ENCODE data around the gene TPM2. TPM values are rescaled to one million over a fixed set of nuclear protein-coding genes. Genes with fewer than 3 reads are reported as not detected.

TPM2 gene
- polyA plus RNA-seq, 1 experiment = 1,727 TPM

DNA sequence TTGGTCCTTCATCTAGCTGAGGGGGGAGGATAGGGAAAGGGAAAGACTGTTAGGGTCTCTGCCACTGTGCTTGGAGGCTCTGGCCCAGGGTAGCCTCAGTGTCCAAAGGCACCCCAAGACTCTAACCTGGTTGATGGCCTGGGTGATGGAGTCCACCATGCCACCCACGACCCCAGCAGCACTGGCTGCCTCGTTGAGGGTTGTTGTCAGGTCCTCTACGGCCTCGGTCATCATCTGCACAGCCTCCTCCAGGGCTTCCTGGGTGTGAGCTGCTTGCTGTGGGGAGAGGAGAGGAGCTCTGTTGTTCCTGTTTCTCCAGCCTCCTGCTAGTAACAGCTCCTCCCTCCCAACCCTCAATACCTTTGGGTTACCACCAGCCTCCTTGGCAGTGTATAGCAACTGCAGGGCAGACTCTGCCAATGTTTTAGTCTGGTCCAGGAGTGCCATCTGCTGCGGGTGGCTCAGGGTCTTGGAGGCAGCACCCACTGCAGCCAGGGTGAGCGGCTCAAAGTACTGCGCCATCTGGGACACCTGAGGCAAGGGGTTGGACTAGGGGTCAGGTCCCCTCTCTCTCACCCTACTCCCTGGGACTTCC lies 16.2 kb upstream of the TPM2 start:
- DNase-seq (ENCODE audit: low read depth) = no peak
- H3K27me3 ChIP-seq (ENCODE audit: control insufficient read depth, insufficient read depth, low read length) = no peaks in the 10 kb centered on the region
- TF ChIP-seq, protein P1, sequence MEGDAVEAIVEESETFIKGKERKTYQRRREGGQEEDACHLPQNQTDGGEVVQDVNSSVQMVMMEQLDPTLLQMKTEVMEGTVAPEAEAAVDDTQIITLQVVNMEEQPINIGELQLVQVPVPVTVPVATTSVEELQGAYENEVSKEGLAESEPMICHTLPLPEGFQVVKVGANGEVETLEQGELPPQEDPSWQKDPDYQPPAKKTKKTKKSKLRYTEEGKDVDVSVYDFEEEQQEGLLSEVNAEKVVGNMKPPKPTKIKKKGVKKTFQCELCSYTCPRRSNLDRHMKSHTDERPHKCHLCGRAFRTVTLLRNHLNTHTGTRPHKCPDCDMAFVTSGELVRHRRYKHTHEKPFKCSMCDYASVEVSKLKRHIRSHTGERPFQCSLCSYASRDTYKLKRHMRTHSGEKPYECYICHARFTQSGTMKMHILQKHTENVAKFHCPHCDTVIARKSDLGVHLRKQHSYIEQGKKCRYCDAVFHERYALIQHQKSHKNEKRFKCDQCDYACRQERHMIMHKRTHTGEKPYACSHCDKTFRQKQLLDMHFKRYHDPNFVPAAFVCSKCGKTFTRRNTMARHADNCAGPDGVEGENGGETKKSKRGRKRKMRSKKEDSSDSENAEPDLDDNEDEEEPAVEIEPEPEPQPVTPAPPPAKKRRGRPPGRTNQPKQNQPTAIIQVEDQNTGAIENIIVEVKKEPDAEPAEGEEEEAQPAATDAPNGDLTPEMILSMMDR (IDR thresholded peaks at IDR 0.05; ENCODE audit: insufficient read depth, low read depth, low read length) = no peak
- H3K4me3 ChIP-seq (ENCODE audit: low read depth, low read length) = no peak overlapping the region
- POLR2A ChIA-PET = no interaction called here
- H3K36me3 ChIP-seq (ENCODE audit: control insufficient read depth, insufficient read depth, low read length) = peaks cover 68% of the 10 kb centered on the region
- CTCF ChIA-PET = interaction anchor here (0.9 to 16.4 kb wide), 3 partner anchors 9 to 84 kb away, joined by 3 to 177 read pairs (median 3); no protein-coding TSS in a partner anchor

DNA sequence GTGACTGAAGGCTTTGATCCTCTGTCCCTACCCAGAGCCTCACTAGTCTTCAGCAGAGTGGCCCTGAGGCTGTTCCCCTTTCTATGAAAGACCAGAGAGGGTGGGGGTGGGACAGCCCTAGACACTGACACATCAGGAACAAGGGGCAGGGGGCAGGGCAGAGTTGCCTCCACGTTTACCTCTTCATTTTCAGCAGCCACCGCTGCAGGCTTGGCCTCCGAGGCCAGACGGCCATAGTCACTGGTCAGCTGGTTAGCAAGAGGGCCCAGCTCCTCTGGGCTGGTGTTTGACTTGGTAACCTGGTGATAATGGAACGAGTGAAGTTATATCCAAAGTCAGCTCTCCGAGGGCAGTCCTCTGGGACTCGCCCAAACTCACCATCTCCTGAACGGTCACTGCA lies 15.6 kb upstream of the TPM2 start:
- Histone ChIP-seq H3K36me3 (ENCODE audit: control insufficient read depth, insufficient read depth, low read length) (peaks cover 65% of the 10 kb centered on the region), H3K27me3 (ENCODE audit: control insufficient read depth, insufficient read depth, low read length) (no peaks in the 10 kb centered on the region), H3K4me3 (ENCODE audit: low read depth, low read length) (no peak overlapping the region)
- no peak for DNase-seq (ENCODE audit: low read depth)
- CTCF ChIA-PET = interaction anchor here (0.7 to 16.4 kb wide), 4 partner anchors 8 to 85 kb away, joined by 3 to 177 read pairs (median 3); no protein-coding TSS in a partner anchor
- POLR2A ChIA-PET = no interaction called here
- TF ChIP-seq, protein P1 (IDR thresholded peaks at IDR 0.05; ENCODE audit: insufficient read depth, low read depth, low read length) = no peak

DNA sequence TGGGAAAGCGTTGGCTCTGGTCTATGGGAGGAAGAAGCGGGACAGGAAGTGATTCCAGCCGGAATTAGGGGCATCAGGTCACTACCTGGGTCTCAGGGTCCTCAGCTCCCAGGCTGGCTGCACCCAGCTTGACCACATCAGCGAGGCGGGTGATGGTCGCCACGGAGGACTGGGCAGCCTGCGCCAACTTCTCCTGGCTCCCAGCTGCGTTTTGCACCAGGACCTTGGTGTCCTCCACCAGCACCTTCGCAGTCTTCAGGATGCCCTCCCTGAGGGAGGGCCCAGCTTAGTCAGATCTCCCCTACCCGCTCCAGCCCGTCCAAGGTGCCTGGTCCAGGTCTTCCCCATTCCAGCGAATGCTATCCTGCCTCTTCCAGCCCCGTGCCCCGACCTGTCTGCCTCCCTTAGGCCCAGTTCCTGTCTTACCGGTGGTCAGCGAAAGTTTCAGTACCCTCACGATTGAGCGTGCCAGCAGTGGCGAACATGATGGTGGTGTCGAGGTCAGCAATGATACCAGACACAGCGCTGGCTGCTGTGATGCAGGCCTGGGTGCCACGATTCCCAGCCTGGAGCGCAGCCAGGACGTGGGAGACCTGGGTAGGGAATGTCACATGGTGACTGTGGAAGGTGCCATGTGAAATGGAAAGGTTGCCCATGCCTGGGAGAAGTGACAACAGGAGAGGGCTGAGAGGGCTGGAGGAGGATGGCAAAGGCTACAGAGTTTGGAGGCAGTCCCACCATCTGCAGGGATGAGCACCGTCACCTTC lies 14.4 kb upstream of the TPM2 start:
- ChIA-PET POLR2A (no interaction called here), CTCF (interaction anchor here (1.6 to 16.4 kb wide), 2 partner anchors 7 to 22 kb away, joined by 3 to 177 read pairs; no protein-coding TSS in a partner anchor)
- H3K27me3 ChIP-seq (ENCODE audit: control insufficient read depth, insufficient read depth, low read length) = no peaks in the 10 kb centered on the region
- H3K4me3 ChIP-seq (ENCODE audit: low read depth, low read length) = no peak overlapping the region
- TF ChIP-seq, protein P1 (IDR thresholded peaks at IDR 0.05; ENCODE audit: insufficient read depth, low read depth, low read length) = no peak
- no peak for DNase-seq (ENCODE audit: low read depth)
- H3K36me3 ChIP-seq (ENCODE audit: control insufficient read depth, insufficient read depth, low read length) = peaks cover 77% of the 10 kb centered on the region

DNA sequence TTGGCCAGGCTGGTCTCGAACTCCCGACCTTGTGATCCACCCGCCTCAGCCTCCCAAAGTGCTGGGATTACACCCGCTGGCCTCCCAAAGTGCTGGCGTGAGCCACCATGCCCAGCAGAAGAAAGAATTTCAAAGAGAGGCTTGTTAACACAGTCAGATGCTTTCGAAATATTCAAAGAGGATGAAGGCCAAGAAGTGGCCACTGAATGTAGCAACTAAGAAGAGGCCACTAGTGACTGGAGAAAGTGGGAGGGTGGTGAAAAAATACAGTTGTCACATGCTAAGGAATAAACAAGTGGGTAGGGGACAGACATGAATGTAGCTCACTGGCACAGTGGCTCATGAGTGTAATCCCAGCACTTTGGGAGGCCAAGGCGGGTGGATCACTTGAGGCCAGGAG lies 13.0 kb upstream of the TPM2 start:
- DNase-seq (ENCODE audit: low read depth) = no peak

More for the DNA sequence above, 13.0 kb upstream of the TPM2 start:
- CTCF ChIA-PET = interaction anchor here (1.6 kb wide), 1 partner anchor 24 kb away, joined by 3 read pairs; no protein-coding TSS in a partner anchor
- H3K27me3 ChIP-seq (ENCODE audit: control insufficient read depth, insufficient read depth, low read length) = no peaks in the 10 kb centered on the region
- H3K4me3 ChIP-seq (ENCODE audit: low read depth, low read length) = no peak overlapping the region
- POLR2A ChIA-PET = no interaction called here
- peaks cover 82% of the 10 kb centered on the region for H3K36me3 ChIP-seq (ENCODE audit: control insufficient read depth, insufficient read depth, low read length)
- TF ChIP-seq, protein P1 (IDR thresholded peaks at IDR 0.05; ENCODE audit: insufficient read depth, low read depth, low read length) = no peak

Measured in BJ (cell line).